HG03045 (cell line): ENCODE data around the gene SLC4A2.

ENCODE experiments used
- ATAC-seq: cut with Tn5 transposase; IDR thresholded peaks from one replicate; pipeline ENCODE4 v1.9.1; 2021; ENCODE audit warnings: mild to moderate bottlenecking, moderate library complexity; ENCODE audit not compliant: unreplicated experiment

Gene SLC4A2

DNA sequence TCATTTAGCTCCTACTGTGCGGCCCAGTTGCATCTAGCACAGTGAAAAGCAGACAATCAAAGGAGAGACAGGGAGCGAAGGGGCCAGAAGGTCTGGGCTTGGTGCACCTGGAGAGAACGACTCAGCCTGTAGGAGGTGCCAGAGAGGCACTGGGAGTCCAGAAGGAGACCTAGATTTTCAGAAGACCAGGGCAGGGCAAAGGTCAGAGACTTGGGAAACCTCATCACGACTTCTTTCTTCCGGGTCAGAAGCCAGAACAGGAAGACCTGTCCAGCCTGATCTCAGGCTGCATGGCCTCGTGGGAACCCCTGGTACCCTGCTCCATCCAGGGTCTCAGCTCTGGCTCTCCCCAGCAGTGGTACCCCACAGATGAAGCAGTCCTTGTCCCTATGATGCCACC is 32.0 kb downstream of the SLC4A2 start:
- ATAC-seq: no peak

DNA sequence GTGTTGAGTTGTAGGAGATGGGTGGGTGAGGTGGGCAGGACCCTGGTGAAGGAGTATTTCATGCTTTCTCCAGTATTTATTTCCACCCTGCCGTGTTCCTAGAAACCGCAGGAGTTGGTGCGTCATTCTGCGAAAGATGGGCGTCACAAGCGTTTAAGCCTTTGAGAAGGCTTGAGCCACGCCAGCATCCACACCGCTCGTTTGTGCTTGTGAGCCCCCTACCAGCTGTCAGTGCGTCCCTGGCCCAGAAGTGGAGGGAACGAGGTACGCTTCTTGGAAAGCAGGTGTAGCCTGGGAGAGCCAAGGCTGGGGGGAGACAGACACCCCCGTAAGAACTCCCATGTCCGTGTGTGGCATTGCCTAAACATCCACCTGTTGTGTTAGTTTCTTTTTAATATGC is 32.6 kb downstream of the SLC4A2 start:
- ATAC-seq: no peak

DNA sequence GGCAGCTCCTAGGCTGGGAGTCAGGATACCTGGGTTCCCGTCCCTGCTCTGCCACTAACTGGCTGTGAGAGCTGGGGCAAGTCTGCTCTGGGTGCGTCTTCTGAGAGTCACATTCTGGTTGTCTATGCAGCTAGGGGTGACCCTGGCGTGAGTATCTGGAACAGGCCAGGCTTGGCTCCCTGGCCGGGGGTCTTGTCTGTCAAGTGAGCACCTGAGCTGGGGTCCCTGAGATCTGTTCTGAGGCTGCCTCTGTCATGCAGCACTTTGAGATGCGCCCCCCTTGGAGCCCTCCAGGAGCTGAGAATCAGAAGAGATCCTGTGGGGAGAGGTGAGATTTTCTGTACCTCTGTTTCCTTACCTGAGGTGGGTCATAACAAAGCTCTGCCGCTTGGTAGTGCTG is 34.4 kb downstream of the SLC4A2 start:
- ATAC-seq: no peak

DNA sequence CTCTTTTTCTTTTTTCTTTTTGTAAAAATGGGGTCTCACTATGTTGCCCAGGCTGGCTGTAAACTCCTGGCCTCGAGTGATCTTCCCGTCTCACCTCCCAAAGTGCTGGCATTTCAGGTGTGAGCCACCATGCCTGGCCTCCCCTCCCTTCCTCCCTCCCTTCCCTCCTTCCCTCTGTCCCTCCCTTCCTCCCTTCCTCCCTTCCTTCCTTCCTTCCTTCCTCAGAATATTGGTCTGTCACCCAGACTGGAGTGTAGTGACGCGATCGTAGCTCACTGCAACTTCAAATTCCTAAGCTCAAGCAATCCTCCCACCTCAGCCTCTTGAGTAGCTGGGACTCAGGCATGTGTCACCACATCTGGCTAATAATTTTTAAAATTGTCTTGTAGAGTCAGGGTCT is 35.3 kb downstream of the SLC4A2 start:
- no peak for ATAC-seq

- ATAC-seq: no peak
Observed at GRCh38 chr7:151095123-151095797, 35.9 kb downstream of the SLC4A2 start.

DNA sequence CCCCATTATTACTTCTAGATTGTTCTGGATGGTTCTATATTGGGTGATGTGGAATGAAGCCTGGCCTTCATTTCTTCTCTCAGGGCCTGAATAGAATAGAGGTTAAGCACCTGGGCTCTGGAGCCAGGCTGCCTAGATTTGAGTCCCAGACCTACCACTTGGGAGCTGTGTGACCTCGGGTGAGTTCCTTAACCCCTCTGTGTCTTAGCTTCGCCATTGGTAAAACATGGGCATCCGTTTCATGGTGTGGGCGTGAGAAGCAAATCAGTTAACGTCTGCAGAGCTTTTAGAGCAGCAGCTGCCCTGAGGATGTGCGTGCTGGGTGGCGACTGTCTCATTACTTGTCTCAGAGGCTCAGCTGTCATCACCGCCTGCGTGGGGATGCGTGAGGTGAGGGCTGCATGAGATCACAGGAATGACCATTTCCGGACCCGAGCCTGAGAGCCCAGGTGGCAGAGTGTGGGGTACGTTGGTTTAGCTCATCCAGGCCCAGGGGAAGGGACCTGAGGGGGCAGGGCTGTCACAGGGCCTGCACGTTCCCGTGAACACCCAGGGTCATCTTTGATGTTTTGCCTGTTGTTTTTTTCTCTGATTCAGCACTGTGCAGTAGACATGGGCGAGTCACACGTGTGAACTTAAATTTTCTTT is 36.6 kb downstream of the SLC4A2 start:
- no peak for ATAC-seq

DNA sequence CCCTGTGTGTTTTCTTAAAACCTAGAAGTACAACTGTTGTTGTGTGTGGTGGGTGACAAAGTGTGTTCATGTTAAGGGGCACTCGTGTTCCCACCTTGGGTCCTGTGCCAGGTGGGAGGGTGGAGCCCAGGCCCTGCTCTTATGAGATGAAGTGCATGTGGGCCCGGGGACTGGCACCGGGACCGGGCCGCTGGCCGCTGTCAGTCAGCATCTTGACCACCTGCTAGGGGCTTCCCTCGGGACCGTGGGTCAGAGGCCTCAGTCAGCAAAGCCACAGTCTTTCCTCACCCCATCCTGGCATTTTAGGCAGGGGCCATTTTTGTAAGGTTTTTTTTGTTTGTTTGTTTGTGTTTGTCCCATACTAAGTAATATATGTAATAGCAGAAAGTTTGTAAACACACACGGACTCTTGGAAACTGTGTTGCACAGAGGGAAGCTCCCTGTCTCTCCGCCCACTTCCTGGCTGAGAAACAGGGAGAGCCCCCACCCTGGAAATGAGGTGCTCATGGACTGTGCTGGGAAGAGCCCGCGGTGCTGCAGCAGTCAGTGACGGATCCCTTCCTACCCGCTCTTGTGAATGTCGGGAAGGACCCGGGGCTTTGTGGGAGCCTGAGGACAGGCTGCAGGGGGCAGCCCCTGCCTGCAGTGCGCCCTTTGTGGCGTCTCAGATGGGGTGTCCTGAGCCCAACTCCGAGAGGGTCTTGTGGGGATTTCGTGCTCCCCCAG is 40.3 kb downstream of the SLC4A2 start:
- no peak for ATAC-seq

- ATAC-seq: no peak
Observed at GRCh38 chr7:151100921-151101320, 41.5 kb downstream of the SLC4A2 start.

DNA sequence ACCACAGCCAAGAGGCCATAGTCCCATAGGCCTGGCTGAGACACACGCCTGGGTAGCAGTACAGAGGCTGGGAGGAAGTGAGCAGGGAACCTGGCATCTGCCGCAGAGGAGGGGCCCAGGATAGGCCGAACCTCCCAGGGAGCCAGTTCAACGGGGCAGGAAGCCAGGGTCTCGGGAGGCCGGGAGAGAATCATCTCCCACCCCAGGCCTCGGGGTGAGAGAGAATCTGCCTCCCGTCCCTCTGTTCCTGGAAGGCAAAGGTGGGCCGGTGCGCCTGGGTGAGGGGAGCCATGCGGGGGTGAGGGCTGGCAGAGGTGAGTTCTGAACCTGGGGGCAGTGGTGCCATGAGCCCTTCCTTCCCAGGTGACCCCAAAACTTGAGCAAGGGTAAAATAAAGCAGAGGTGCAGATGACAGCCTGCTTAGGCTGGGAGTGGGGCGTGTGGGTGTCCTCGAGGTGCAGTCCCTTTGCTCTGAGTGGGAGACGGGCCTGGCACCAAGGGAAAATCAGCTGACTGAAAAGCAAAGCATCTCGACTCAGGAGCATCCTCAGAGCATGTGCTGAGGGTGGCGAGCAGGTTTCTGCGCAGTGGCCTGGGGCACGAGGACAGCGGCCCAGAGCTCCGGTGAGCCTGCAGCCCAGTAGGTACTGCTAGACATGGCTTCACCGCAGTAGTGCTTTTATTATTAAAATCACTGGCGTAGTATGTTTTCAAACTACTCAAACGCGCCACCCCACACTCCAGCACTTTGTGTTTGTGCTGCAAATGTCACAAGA is 42.4 kb downstream of the SLC4A2 start:
- ATAC-seq: no peak

DNA sequence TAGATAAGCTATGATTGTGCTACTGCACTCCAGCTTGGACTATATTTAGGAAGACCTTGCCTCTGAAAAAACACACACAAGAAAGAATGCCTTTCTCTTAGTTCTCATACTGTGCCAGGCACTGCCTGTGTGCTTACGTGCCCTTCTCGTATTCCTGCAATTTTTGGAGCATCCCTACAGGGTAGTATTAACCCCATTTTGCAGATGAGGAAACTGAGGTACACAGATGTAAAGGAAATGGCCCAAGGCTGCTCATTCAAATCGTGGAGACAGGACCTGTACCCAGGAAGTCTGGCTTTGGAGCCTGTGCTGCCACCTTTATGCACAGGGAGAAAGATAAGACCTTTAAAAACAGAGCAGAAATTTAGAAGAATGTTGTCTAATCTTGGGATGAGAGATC is 43.6 kb downstream of the SLC4A2 start:
- no peak for ATAC-seq

DNA sequence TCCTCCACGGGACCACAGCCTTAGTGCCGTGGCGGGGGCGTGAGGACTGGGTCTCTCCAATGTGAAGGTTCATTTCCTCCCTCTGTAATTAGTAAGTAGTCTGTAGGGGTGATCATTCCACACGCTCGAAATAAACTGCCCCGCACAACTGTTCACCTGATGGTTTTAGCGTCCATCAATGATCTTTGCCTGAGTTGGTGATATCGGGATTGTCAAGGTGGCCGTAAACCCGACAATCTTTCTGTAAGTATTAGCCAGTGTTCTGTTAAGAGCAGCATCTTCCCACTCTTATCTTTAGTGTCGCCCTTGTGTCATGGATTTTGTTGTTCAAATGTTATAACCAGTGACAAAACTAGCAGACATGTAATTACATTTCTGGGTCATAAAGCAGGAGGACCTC is 44.6 kb downstream of the SLC4A2 start:
- no peak for ATAC-seq

GRCh38 chr7:151104411-151105235 is 45.2 kb downstream of the SLC4A2 start:
- no peak for ATAC-seq

DNA sequence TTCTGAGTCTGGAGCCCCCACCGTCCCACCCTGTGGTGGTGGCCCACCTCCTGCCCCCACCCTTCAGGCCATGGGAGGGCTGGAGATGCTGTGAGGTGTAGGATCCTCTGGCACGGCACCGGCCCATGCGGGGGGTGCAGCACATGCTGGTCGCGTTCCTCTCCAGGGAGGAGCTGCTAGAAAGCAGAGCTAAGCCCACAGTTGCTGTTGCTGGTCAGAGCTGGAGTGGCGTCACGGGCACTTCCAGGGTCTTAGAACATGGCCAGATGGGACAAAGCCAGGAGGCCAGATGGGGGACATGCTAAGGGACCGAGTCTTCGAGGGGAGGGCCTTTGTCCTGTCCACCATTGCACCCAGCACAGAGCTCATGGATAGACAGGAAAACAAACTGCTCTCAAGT is 48.5 kb downstream of the SLC4A2 start:
- ATAC-seq: no peak

DNA sequence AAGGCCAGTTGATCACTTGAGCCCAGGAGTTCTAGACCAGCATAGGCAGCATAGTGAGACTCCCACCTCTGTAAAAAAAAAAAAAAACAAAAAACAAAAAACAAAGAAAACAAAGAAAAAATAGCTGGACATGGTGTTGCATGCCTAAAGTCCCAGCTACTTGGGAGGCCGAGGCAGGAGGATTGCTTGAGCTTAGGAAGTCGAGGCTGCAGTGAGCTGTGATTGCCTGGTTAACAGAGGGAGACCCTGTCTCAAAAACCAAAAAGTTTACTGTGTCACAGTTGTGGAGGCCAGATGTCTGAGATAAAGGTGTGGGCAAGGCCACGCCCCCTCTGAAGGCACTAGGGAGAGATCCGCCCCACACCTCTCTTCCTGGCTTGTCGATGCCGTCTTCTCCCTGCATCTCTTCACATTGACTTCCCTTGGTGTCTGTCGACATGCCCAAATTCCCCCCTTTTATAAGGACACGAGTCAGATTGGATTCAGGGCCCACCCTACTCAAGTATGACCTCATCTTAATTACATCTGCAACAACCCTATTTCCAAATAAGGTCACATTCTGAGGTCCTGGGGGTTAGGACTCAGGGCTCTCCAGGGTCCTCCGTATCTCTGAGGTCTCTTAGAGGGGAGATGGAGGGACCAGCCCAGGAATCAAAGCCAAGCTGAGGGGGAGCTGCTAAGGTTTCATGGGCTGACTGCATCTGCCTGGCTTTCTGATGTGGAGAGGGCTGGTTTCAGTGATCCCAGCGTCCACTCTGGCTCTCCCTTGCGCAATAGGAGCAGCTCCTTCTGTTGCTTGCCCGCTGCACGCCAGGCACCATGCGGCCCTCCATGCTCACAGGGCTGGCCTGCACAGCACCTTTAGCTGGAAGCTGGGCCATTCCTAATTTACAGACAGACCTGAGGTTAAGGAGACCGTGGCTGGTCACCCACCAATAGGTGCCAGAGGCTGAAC is 50.0 kb downstream of the SLC4A2 start:
- ATAC-seq: no peak

DNA sequence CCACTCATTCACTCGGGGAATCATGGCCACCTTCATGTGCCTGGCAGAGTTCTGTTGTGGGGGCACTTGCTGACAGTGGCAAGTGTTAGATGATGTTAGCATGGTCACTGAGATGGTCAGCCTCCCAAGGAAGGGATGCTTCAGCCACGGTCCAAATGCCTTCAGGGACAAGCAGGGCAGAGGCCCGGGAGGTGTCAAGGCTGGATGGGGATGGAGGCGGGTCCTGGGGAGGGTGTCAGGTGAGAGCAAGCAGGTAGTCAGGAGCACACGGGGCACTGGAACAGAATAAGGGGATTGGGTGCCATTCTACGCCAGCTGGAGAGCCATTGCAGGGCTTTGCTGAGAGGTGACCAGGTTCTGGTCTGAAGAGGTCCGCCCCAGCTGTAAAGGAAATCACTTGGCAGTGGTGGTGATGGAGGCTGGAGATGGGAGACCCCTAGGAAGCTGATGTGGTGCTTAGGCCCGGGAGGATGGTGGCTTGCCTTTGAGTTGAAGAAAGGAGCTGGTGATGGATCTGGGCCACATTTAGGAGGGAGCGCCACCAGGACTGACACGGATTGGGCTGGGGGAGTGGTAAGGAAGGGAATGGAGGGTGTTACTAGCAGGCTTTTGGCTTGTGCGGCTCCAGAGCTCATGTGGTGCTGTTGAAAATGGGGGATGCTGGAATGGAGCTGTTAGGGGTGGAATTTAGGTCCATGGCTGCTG is 51.0 kb downstream of the SLC4A2 start:
- no peak for ATAC-seq

- ATAC-seq: peak; percentile 77
Observed at GRCh38 chr7:151110941-151111645, 51.7 kb downstream of the SLC4A2 start.

GRCh38 chr7:151113344-151114150 is 54.2 kb downstream of the SLC4A2 start:
- no peak for ATAC-seq
